Activated naive CD4-positive, alpha-beta T cell treated with anti-CD3 and anti-CD28 coated beads, Interleukin-2, amount 10 ng/mL, durations not matched to agents 7 days and 5 days (primary cell): ENCODE data around the gene LFNG.

Source experiments
- CTCF ChIA-PET: fragments of 350-600 bp; sonication (Branson Sonifier 250); formaldehyde crosslinking; loops from one replicate; lab custom pipeline; 2021; ENCODE audit warnings: antibody characterized with exemption; lab: Charles Lee
- DNase-seq: peaks from one replicate; pipeline ENCODE4 v3.0.0-alpha.2; 2020
- H3K27ac Mint-ChIP-seq: one replicate; pipeline ENCODE4 v1.8.0; 2021; ENCODE audit warnings: mild to moderate bottlenecking, moderate library complexity, mixed read lengths
- H3K27me3 Mint-ChIP-seq: one replicate; pipeline ENCODE4 v1.8.0; 2021; ENCODE audit warnings: mild to moderate bottlenecking, mixed read lengths
- H3K36me3 Mint-ChIP-seq: one replicate; pipeline ENCODE4 v1.8.0; 2021; ENCODE audit warnings: mixed read lengths
- H3K4me1 Mint-ChIP-seq: one replicate; pipeline ENCODE4 v1.8.0; 2021; ENCODE audit warnings: mixed read lengths
- H3K4me3 Mint-ChIP-seq: one replicate; pipeline ENCODE4 v1.8.0; 2021; ENCODE audit warnings: mild to moderate bottlenecking, moderate library complexity, mixed read lengths
- H3K9me3 Mint-ChIP-seq: one replicate; pipeline ENCODE4 v1.8.0; 2021; ENCODE audit warnings: mixed read lengths

Gene LFNG

GRCh38 chr7:2512713-2513112, 6.9 kb upstream of the LFNG start:
- Mint-ChIP-seq H3K36me3 (peaks cover 1% of the 10 kb centered on the region), H3K27ac (peak overlapping the region; percentile 97), H3K4me3 (no peak overlapping the region), H3K4me1 (peaks cover 58% of the 10 kb centered on the region), H3K9me3 (no peaks in the 10 kb centered on the region), H3K27me3 (peaks cover 16% of the 10 kb centered on the region)
- DNase-seq = no peak
- CTCF ChIA-PET = no interaction called here

- no peak for DNase-seq
- CTCF ChIA-PET = no interaction called here
- Mint-ChIP-seq H3K27me3 (peaks cover 21% of the 10 kb centered on the region), H3K4me3 (no peak overlapping the region), H3K4me1 (peaks cover 57% of the 10 kb centered on the region), H3K36me3 (peaks cover 1% of the 10 kb centered on the region), H3K27ac (no peak overlapping the region), H3K9me3 (no peaks in the 10 kb centered on the region)
These were observed 5.9 kb upstream of the LFNG start for GRCh38 chr7:2513702-2514101.

- Mint-ChIP-seq H3K27ac (no peak overlapping the region), H3K4me3 (no peak overlapping the region), H3K36me3 (no peaks in the 10 kb centered on the region), H3K9me3 (no peaks in the 10 kb centered on the region), H3K27me3 (peaks cover 25% of the 10 kb centered on the region), H3K4me1 (peaks cover 50% of the 10 kb centered on the region)
- CTCF ChIA-PET = no interaction called here
- no peak for DNase-seq
These were observed 4.8 kb upstream of the LFNG start for GRCh38 chr7:2514473-2515423.

GRCh38 chr7:2515424-2516193, 4.0 kb upstream of the LFNG start:
- Mint-ChIP-seq H3K27ac (no peak overlapping the region), H3K27me3 (peaks cover 25% of the 10 kb centered on the region), H3K4me3 (no peak overlapping the region), H3K4me1 (peaks cover 41% of the 10 kb centered on the region), H3K36me3 (peaks cover 3% of the 10 kb centered on the region), H3K9me3 (no peaks in the 10 kb centered on the region)
- DNase-seq = no peak
- CTCF ChIA-PET = no interaction called here

- Mint-ChIP-seq H3K36me3 (peaks cover 6% of the 10 kb centered on the region), H3K9me3 (no peaks in the 10 kb centered on the region), H3K27ac (no peak overlapping the region), H3K27me3 (peaks cover 25% of the 10 kb centered on the region), H3K4me1 (peaks cover 35% of the 10 kb centered on the region), H3K4me3 (no peak overlapping the region)
- CTCF ChIA-PET = no interaction called here
- DNase-seq = no peak
These were observed 3.4 kb upstream of the LFNG start for GRCh38 chr7:2516194-2516555.

GRCh38 chr7:2517026-2517425, 2.5 kb upstream of the LFNG start:
- DNase-seq = no peak
- CTCF ChIA-PET = interaction anchor here (1.5 kb wide), 1 partner anchor 65 kb away, joined by 4 read pairs; no protein-coding TSS in a partner anchor
- peaks cover 25% of the 10 kb centered on the region for H3K27me3 Mint-ChIP-seq
- no peak overlapping the region for H3K4me3 Mint-ChIP-seq
- peaks cover 33% of the 10 kb centered on the region for H3K4me1 Mint-ChIP-seq
- no peaks in the 10 kb centered on the region for H3K9me3 Mint-ChIP-seq
- no peak overlapping the region for H3K27ac Mint-ChIP-seq
- peaks cover 13% of the 10 kb centered on the region for H3K36me3 Mint-ChIP-seq

- Mint-ChIP-seq H3K4me3 (peak overlapping the region; percentile 60), H3K4me1 (peaks cover 31% of the 10 kb centered on the region), H3K27me3 (peaks cover 25% of the 10 kb centered on the region), H3K36me3 (peaks cover 20% of the 10 kb centered on the region), H3K9me3 (no peaks in the 10 kb centered on the region), H3K27ac (no peak overlapping the region)
- DNase-seq = no peak
- CTCF ChIA-PET = interaction anchor here (1.5 kb wide), 1 partner anchor 66 kb away, joined by 4 read pairs; no protein-coding TSS in a partner anchor
These were observed 1.7 kb upstream of the LFNG start for GRCh38 chr7:2517678-2518507.

GRCh38 chr7:2518737-2519118, 846 bp upstream of the LFNG start:
- peaks cover 24% of the 10 kb centered on the region for H3K36me3 Mint-ChIP-seq
- CTCF ChIA-PET = no interaction called here
- no peaks in the 10 kb centered on the region for H3K9me3 Mint-ChIP-seq
- no peak for DNase-seq
- no peak overlapping the region for H3K27ac Mint-ChIP-seq
- peak overlapping the region; percentile 71 for H3K4me3 Mint-ChIP-seq
- H3K27me3 Mint-ChIP-seq = peaks cover 25% of the 10 kb centered on the region
- H3K4me1 Mint-ChIP-seq = peaks cover 32% of the 10 kb centered on the region

- peak; percentile 55 for DNase-seq
- Mint-ChIP-seq H3K36me3 (peaks cover 24% of the 10 kb centered on the region), H3K4me3 (peak overlapping the region; percentile 97), H3K4me1 (peaks cover 35% of the 10 kb centered on the region), H3K27ac (peak overlapping the region; percentile 88), H3K9me3 (no peaks in the 10 kb centered on the region), H3K27me3 (peaks cover 25% of the 10 kb centered on the region)
- CTCF ChIA-PET = interaction anchor here (1.2 kb wide), 1 partner anchor 10 kb away, joined by 3 read pairs; no protein-coding TSS in a partner anchor
These were observed 672 bp downstream of the LFNG start for GRCh38 chr7:2520131-2520760.

GRCh38 chr7:2520761-2521290, 1.3 kb downstream of the LFNG start:
- peaks cover 25% of the 10 kb centered on the region for H3K36me3 Mint-ChIP-seq
- peak overlapping the region; percentile 97 for H3K4me3 Mint-ChIP-seq
- peaks cover 38% of the 10 kb centered on the region for H3K4me1 Mint-ChIP-seq
- H3K9me3 Mint-ChIP-seq = no peaks in the 10 kb centered on the region
- CTCF ChIA-PET = interaction anchor here (1.1 to 1.2 kb wide), 2 partner anchors 10 kb away, joined by 3 to 4 read pairs; no protein-coding TSS in a partner anchor
- no peak for DNase-seq
- peak overlapping the region; percentile 88 for H3K27ac Mint-ChIP-seq
- peaks cover 25% of the 10 kb centered on the region for H3K27me3 Mint-ChIP-seq

GRCh38 chr7:2521341-2521745, 1.8 kb downstream of the LFNG start:
- H3K4me3 Mint-ChIP-seq = peak overlapping the region; percentile 97
- peaks cover 29% of the 10 kb centered on the region for H3K36me3 Mint-ChIP-seq
- no peaks in the 10 kb centered on the region for H3K9me3 Mint-ChIP-seq
- peak overlapping the region; percentile 87 for H3K27ac Mint-ChIP-seq
- H3K27me3 Mint-ChIP-seq = peaks cover 22% of the 10 kb centered on the region
- H3K4me1 Mint-ChIP-seq = peaks cover 42% of the 10 kb centered on the region
- DNase-seq = peak; percentile 42
- CTCF ChIA-PET = interaction anchor here (0.9 to 1.1 kb wide), 2 partner anchors 11 to 51 kb away, joined by 3 to 4 read pairs; no protein-coding TSS in a partner anchor

- Mint-ChIP-seq H3K36me3 (peaks cover 32% of the 10 kb centered on the region), H3K4me3 (peak overlapping the region; percentile 97), H3K9me3 (no peaks in the 10 kb centered on the region), H3K4me1 (peaks cover 49% of the 10 kb centered on the region), H3K27ac (peak overlapping the region; percentile 87), H3K27me3 (peaks cover 18% of the 10 kb centered on the region)
- DNase-seq = peak; percentile 81
- CTCF ChIA-PET = interaction anchor here (0.9 to 1.1 kb wide), 2 partner anchors 11 to 52 kb away, joined by 3 to 4 read pairs; no protein-coding TSS in a partner anchor
These were observed 2.5 kb downstream of the LFNG start for GRCh38 chr7:2521952-2522591.
